Osteocyte (in vitro differentiated cells): ENCODE measurements around the gene KCNK10. TPM values are rescaled to one million over a fixed set of nuclear protein-coding genes. Genes with fewer than 3 reads are reported as not detected.

ENCODE experiments used
- DNase-seq: peaks from one replicate; pipeline ENCODE4 v3.0.0; 2021; ENCODE audit warnings: mixed read lengths; ENCODE audit not compliant: unreplicated experiment; ENCODE audit errors: extremely low spot score
- H3K27ac Mint-ChIP-seq: one replicate; pipeline ENCODE4 v1.8.0; 2021; ENCODE audit warnings: mild to moderate bottlenecking, mixed read lengths; ENCODE audit not compliant: unreplicated experiment
- H3K27me3 Mint-ChIP-seq: one replicate; pipeline ENCODE4 v1.8.0; 2021; ENCODE audit warnings: mixed read lengths; ENCODE audit not compliant: unreplicated experiment
- H3K36me3 Mint-ChIP-seq: one replicate; pipeline ENCODE4 v1.8.0; 2021; ENCODE audit warnings: mixed read lengths; ENCODE audit not compliant: unreplicated experiment
- H3K4me1 Mint-ChIP-seq: one replicate; pipeline ENCODE4 v1.8.0; 2021; ENCODE audit warnings: mixed read lengths; ENCODE audit not compliant: unreplicated experiment
- H3K4me3 Mint-ChIP-seq: one replicate; pipeline ENCODE4 v1.8.0; 2021; ENCODE audit warnings: mild to moderate bottlenecking, moderate library complexity, mixed read lengths; ENCODE audit not compliant: unreplicated experiment
- H3K9me3 Mint-ChIP-seq: one replicate; pipeline ENCODE4 v1.8.0; 2021; ENCODE audit warnings: mixed read lengths; ENCODE audit not compliant: unreplicated experiment
- CTCF ChIP-seq: fragments of 200-600 bp; sonication (generic); IDR thresholded peaks from 2 replicates; pipeline ENCODE4 v1.5.0; 2021; ENCODE audit warnings: antibody characterized with exemption, mild to moderate bottlenecking, moderate library complexity
- total RNA-seq: library from RNA; stranded (reverse); gene quantifications from 2 replicates; pipeline ENCODE4 v1.2.1, GENCODE V29; 2021

The KCNK10 gene
- total RNA-seq, 1 donor from 2014 or later = not detected

DNA sequence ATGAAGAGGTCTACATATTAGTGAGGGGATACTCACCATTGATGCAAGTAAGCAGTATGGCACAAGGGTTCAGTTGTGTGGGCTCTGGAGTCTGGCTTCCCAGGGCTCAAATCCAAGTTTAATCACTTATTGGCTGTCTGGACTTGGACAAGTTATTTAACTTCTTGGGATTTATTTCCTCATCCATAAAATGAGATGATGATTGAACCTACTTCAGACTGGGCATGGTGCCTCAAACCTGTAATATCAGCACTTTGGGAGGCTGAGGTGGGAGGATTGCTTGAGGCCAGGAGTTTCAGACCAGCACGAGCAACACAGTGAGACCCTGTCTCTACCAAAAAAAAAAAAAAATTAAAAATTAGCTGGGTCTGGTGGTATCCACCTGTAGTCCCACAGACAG is 67.9 kb downstream of the KCNK10 start:
- no peak for TF ChIP-seq CTCF
- Mint-ChIP-seq H3K4me1 (no peaks in the 10 kb centered on the region), H3K36me3 (no peaks in the 10 kb centered on the region), H3K9me3 (no peaks in the 10 kb centered on the region), H3K27ac (no peak overlapping the region), H3K4me3 (no peak overlapping the region), H3K27me3 (no peaks in the 10 kb centered on the region)
- no peak for DNase-seq

GRCh38 chr14:88252498-88252897 is 70.6 kb downstream of the KCNK10 start:
- no peak for DNase-seq
- no peak overlapping the region for H3K27ac Mint-ChIP-seq
- no peaks in the 10 kb centered on the region for H3K36me3 Mint-ChIP-seq
- TF ChIP-seq CTCF = no peak
- no peaks in the 10 kb centered on the region for H3K27me3 Mint-ChIP-seq
- H3K4me3 Mint-ChIP-seq = no peak overlapping the region
- no peaks in the 10 kb centered on the region for H3K4me1 Mint-ChIP-seq
- no peaks in the 10 kb centered on the region for H3K9me3 Mint-ChIP-seq

DNA sequence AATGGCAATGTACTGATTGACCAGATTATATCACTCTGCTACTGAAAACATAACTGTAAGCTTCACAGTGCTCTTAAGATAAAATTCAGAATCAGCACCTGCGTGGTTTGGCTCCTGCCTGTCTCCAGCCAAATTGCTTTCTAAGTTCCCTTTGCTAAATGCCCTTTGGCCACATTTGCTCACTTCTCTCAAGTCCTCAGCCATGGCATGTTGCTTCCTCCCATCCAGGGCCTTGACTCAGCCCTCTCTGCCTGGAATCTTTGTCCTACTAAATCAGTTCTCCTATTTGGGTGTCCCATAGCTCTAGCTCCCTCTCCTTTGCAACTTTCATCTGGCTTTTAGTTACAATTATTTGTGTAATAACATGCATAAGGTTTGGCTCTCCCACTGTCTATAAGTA is 71.4 kb downstream of the KCNK10 start:
- H3K4me1 Mint-ChIP-seq = no peaks in the 10 kb centered on the region
- no peak for DNase-seq
- no peaks in the 10 kb centered on the region for H3K27me3 Mint-ChIP-seq
- no peak overlapping the region for H3K4me3 Mint-ChIP-seq
- no peaks in the 10 kb centered on the region for H3K9me3 Mint-ChIP-seq
- H3K36me3 Mint-ChIP-seq = no peaks in the 10 kb centered on the region
- no peak for TF ChIP-seq CTCF
- H3K27ac Mint-ChIP-seq = no peak overlapping the region

- no peak overlapping the region for H3K27ac Mint-ChIP-seq
- no peaks in the 10 kb centered on the region for H3K27me3 Mint-ChIP-seq
- H3K4me3 Mint-ChIP-seq = no peak overlapping the region
Observed at GRCh38 chr14:88249266-88249665, 73.8 kb downstream of the KCNK10 start.

DNA sequence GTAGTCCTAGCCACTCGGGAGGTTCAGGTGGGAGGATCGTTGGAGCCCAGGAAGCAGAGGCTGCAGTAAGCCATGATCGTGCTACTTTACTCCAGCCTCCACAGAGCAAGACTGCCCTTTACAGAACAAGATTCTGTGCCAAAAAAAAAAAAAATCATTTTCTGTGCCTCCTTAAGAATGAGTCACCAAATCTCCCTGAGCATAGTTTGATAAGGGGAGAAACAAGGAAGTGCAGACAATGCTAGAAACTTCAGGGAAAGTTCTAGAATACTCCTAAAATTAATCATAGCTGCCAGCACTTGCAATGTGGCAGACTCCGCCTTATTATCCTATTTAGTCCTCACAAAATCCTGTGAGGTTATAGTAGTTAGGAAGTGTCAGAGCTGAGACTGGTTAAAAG is 74.5 kb downstream of the KCNK10 start:
- H3K27me3 Mint-ChIP-seq = no peaks in the 10 kb centered on the region
- no peaks in the 10 kb centered on the region for H3K9me3 Mint-ChIP-seq
- TF ChIP-seq CTCF = no peak
- no peaks in the 10 kb centered on the region for H3K36me3 Mint-ChIP-seq
- no peak for DNase-seq
- H3K27ac Mint-ChIP-seq = no peak overlapping the region
- H3K4me1 Mint-ChIP-seq = no peaks in the 10 kb centered on the region
- no peak overlapping the region for H3K4me3 Mint-ChIP-seq

More at GRCh38 chr14:88249266-88249665, 73.8 kb downstream of the KCNK10 start:
- DNase-seq = no peak
- Mint-ChIP-seq H3K9me3 (no peaks in the 10 kb centered on the region), H3K4me1 (no peaks in the 10 kb centered on the region), H3K36me3 (no peaks in the 10 kb centered on the region)
- no peak for TF ChIP-seq CTCF
